Measurements from ENCODE around the gene SOX5.

SOX5 gene

GRCh38 chr12:23621900-23622299 is 327.6 kb downstream of the SOX5 start:
- H3K27ac ChIP-seq (ENCODE audit: low read length, poor library complexity, severe bottlenecking), result no peak overlapping the region
- H2AFZ ChIP-seq (ENCODE audit: low read depth, low read length), result no peak overlapping the region
- no peak overlapping the region for H2BK120ac ChIP-seq (ENCODE audit: low read depth, low read length)
- H3K27me3 ChIP-seq (ENCODE audit: control insufficient read depth in 1 of 2, insufficient read depth in 1 of 2, low read length in 2 of 2), result no peaks in the 10 kb centered on the region
- no peak overlapping the region for H2BK5ac ChIP-seq (ENCODE audit: low read depth, low read length, poor library complexity, severe bottlenecking)
- H3K36me3 ChIP-seq (ENCODE audit: control insufficient read depth in 1 of 2, insufficient read depth in 2 of 2, low read depth in 1 of 2, low read length in 2 of 2), result no peaks in the 10 kb centered on the region
- H3K4me2 ChIP-seq (ENCODE audit: low read length, poor library complexity, severe bottlenecking), result no peak overlapping the region
- H3K23ac ChIP-seq (ENCODE audit: low read length in 2 of 2), result no peak overlapping the region
- no peak overlapping the region for H3K4me3 ChIP-seq (ENCODE audit: insufficient read depth in 1 of 2, low read depth in 1 of 2, low read length in 2 of 2)
- WGBS, result 78% methylated on average over 1 of the region's 2 CpGs
- H2BK15ac ChIP-seq (ENCODE audit: low read depth, poor library complexity, severe bottlenecking), result no peak overlapping the region
- H3K79me1 ChIP-seq (replicated peaks; ENCODE audit: low read length, poor library complexity, severe bottlenecking), result no peaks in the 10 kb centered on the region
- H4K8ac ChIP-seq (ENCODE audit: low read length), result no peak overlapping the region
- no peak for DNase-seq
- no peak overlapping the region for H2BK12ac ChIP-seq (ENCODE audit: low read length in 2 of 2)
- no peak overlapping the region for H3K14ac ChIP-seq (ENCODE audit: low read length in 2 of 2)
- no peak overlapping the region for H3K9ac ChIP-seq (ENCODE audit: low read length)
- no peaks in the 10 kb centered on the region for H3K4me1 ChIP-seq (ENCODE audit: control insufficient read depth, insufficient read depth, low read depth, low read length)
- no peak overlapping the region for H3K18ac ChIP-seq (ENCODE audit: low read depth in 1 of 2, low read length in 2 of 2)
- H4K91ac ChIP-seq (ENCODE audit: low read length), result no peak overlapping the region
- peaks cover 8% of the 10 kb centered on the region for H3K9me3 ChIP-seq (ENCODE audit: control insufficient read depth, low read length)
- no peak overlapping the region for H3K4ac ChIP-seq (ENCODE audit: low read depth in 1 of 2, low read length in 2 of 2)
- H2AK5ac ChIP-seq (ENCODE audit: low read length, severe bottlenecking), result no peak overlapping the region

- Histone ChIP-seq H2AK5ac (ENCODE audit: low read length, severe bottlenecking) (no peak overlapping the region), H4K91ac (ENCODE audit: low read length) (no peak overlapping the region), H3K27me3 (ENCODE audit: control insufficient read depth in 1 of 2, insufficient read depth in 1 of 2, low read length in 2 of 2) (no peaks in the 10 kb centered on the region), H3K36me3 (ENCODE audit: control insufficient read depth in 1 of 2, insufficient read depth in 2 of 2, low read depth in 1 of 2, low read length in 2 of 2) (no peaks in the 10 kb centered on the region), H3K14ac (ENCODE audit: low read length in 2 of 2) (no peak overlapping the region), H2BK15ac (ENCODE audit: low read depth, poor library complexity, severe bottlenecking) (no peak overlapping the region), H3K18ac (ENCODE audit: low read depth in 1 of 2, low read length in 2 of 2) (no peak overlapping the region), H3K9ac (ENCODE audit: low read length) (no peak overlapping the region), H3K27ac (ENCODE audit: low read length, poor library complexity, severe bottlenecking) (no peak overlapping the region), H2AFZ (ENCODE audit: low read depth, low read length) (no peak overlapping the region), H3K4me2 (ENCODE audit: low read length, poor library complexity, severe bottlenecking) (no peak overlapping the region), H2BK120ac (ENCODE audit: low read depth, low read length) (no peak overlapping the region), H3K4ac (ENCODE audit: low read depth in 1 of 2, low read length in 2 of 2) (no peak overlapping the region), H2BK5ac (ENCODE audit: low read depth, low read length, poor library complexity, severe bottlenecking) (no peak overlapping the region), H3K9me3 (ENCODE audit: control insufficient read depth, low read length) (peaks cover 2% of the 10 kb centered on the region), H3K4me3 (ENCODE audit: insufficient read depth in 1 of 2, low read depth in 1 of 2, low read length in 2 of 2) (no peak overlapping the region), H4K8ac (ENCODE audit: low read length) (no peak overlapping the region), H3K79me1 (replicated peaks; ENCODE audit: low read length, poor library complexity, severe bottlenecking) (no peaks in the 10 kb centered on the region), H3K4me1 (ENCODE audit: control insufficient read depth, insufficient read depth, low read depth, low read length) (no peaks in the 10 kb centered on the region), H2BK12ac (ENCODE audit: low read length in 2 of 2) (no peak overlapping the region), H3K23ac (ENCODE audit: low read length in 2 of 2) (no peak overlapping the region)
- no CpG with 5 or more reads among the region's 1 CpG for WGBS
- DNase-seq, result no peak
Measured at GRCh38 chr12:23618718-23619117, 330.8 kb downstream of the SOX5 start.

- H2AFZ ChIP-seq (ENCODE audit: low read depth, low read length), result no peak overlapping the region
- no peak overlapping the region for H3K27ac ChIP-seq (ENCODE audit: low read length, poor library complexity, severe bottlenecking)
- 81% methylated on average over 5 of the region's 5 CpGs for WGBS
Measured at GRCh38 chr12:23617749-23618148, 331.7 kb downstream of the SOX5 start.

GRCh38 chr12:23614280-23614679 is 335.2 kb downstream of the SOX5 start:
- no peak overlapping the region for H2BK15ac ChIP-seq (ENCODE audit: low read depth, poor library complexity, severe bottlenecking)
- H2AFZ ChIP-seq (ENCODE audit: low read depth, low read length), result no peak overlapping the region
- H3K18ac ChIP-seq (ENCODE audit: low read depth in 1 of 2, low read length in 2 of 2), result no peak overlapping the region
- no peak overlapping the region for H3K4me3 ChIP-seq (ENCODE audit: insufficient read depth in 1 of 2, low read depth in 1 of 2, low read length in 2 of 2)
- no peak overlapping the region for H2BK5ac ChIP-seq (ENCODE audit: low read depth, low read length, poor library complexity, severe bottlenecking)
- no peaks in the 10 kb centered on the region for H3K4me1 ChIP-seq (ENCODE audit: control insufficient read depth, insufficient read depth, low read depth, low read length)
- H3K79me1 ChIP-seq (replicated peaks; ENCODE audit: low read length, poor library complexity, severe bottlenecking), result no peaks in the 10 kb centered on the region
- H3K27ac ChIP-seq (ENCODE audit: low read length, poor library complexity, severe bottlenecking), result no peak overlapping the region
- H3K23ac ChIP-seq (ENCODE audit: low read length in 2 of 2), result no peak overlapping the region
- no peak overlapping the region for H4K8ac ChIP-seq (ENCODE audit: low read length)
- H3K9me3 ChIP-seq (ENCODE audit: control insufficient read depth, low read length), result no peaks in the 10 kb centered on the region
- DNase-seq, result peak; percentile 1
- no peaks in the 10 kb centered on the region for H3K36me3 ChIP-seq (ENCODE audit: control insufficient read depth in 1 of 2, insufficient read depth in 2 of 2, low read depth in 1 of 2, low read length in 2 of 2)
- H3K9ac ChIP-seq (ENCODE audit: low read length), result no peak overlapping the region
- H2AK5ac ChIP-seq (ENCODE audit: low read length, severe bottlenecking), result no peak overlapping the region
- no peaks in the 10 kb centered on the region for H3K27me3 ChIP-seq (ENCODE audit: control insufficient read depth in 1 of 2, insufficient read depth in 1 of 2, low read length in 2 of 2)
- H4K91ac ChIP-seq (ENCODE audit: low read length), result no peak overlapping the region
- H3K4me2 ChIP-seq (ENCODE audit: low read length, poor library complexity, severe bottlenecking), result no peak overlapping the region
- H3K14ac ChIP-seq (ENCODE audit: low read length in 2 of 2), result no peak overlapping the region
- WGBS, result 100% methylated on average over 2 of the region's 2 CpGs
- H2BK12ac ChIP-seq (ENCODE audit: low read length in 2 of 2), result no peak overlapping the region
- no peak overlapping the region for H2BK120ac ChIP-seq (ENCODE audit: low read depth, low read length)
- H3K4ac ChIP-seq (ENCODE audit: low read depth in 1 of 2, low read length in 2 of 2), result no peak overlapping the region

More at GRCh38 chr12:23617749-23618148, 331.7 kb downstream of the SOX5 start:
- H3K4me2 ChIP-seq (ENCODE audit: low read length, poor library complexity, severe bottlenecking), result no peak overlapping the region
- H3K4me3 ChIP-seq (ENCODE audit: insufficient read depth in 1 of 2, low read depth in 1 of 2, low read length in 2 of 2), result no peak overlapping the region
- no peaks in the 10 kb centered on the region for H3K36me3 ChIP-seq (ENCODE audit: control insufficient read depth in 1 of 2, insufficient read depth in 2 of 2, low read depth in 1 of 2, low read length in 2 of 2)
- no peaks in the 10 kb centered on the region for H3K27me3 ChIP-seq (ENCODE audit: control insufficient read depth in 1 of 2, insufficient read depth in 1 of 2, low read length in 2 of 2)
- peaks cover 2% of the 10 kb centered on the region for H3K9me3 ChIP-seq (ENCODE audit: control insufficient read depth, low read length)
- no peak overlapping the region for H3K23ac ChIP-seq (ENCODE audit: low read length in 2 of 2)
- H3K9ac ChIP-seq (ENCODE audit: low read length), result no peak overlapping the region
- no peaks in the 10 kb centered on the region for H3K79me1 ChIP-seq (replicated peaks; ENCODE audit: low read length, poor library complexity, severe bottlenecking)
- H2BK5ac ChIP-seq (ENCODE audit: low read depth, low read length, poor library complexity, severe bottlenecking), result no peak overlapping the region
- no peak overlapping the region for H2BK15ac ChIP-seq (ENCODE audit: low read depth, poor library complexity, severe bottlenecking)
- no peak overlapping the region for H3K14ac ChIP-seq (ENCODE audit: low read length in 2 of 2)
- H4K91ac ChIP-seq (ENCODE audit: low read length), result no peak overlapping the region
- no peak overlapping the region for H2BK120ac ChIP-seq (ENCODE audit: low read depth, low read length)
- H3K18ac ChIP-seq (ENCODE audit: low read depth in 1 of 2, low read length in 2 of 2), result no peak overlapping the region
- no peak overlapping the region for H4K8ac ChIP-seq (ENCODE audit: low read length)
- H2BK12ac ChIP-seq (ENCODE audit: low read length in 2 of 2), result no peak overlapping the region
- H2AK5ac ChIP-seq (ENCODE audit: low read length, severe bottlenecking), result no peak overlapping the region
- H3K4ac ChIP-seq (ENCODE audit: low read depth in 1 of 2, low read length in 2 of 2), result no peak overlapping the region
- H3K4me1 ChIP-seq (ENCODE audit: control insufficient read depth, insufficient read depth, low read depth, low read length), result no peaks in the 10 kb centered on the region
- DNase-seq, result no peak
